SK-N-MC (cell line): ENCODE data around the gene DENND5B.

ENCODE experiments used
- EZH2 ChIP-seq: fragments of 200-600 bp; sonication (generic); IDR thresholded peaks from one replicate; pipeline ENCODE4 v1.6.1; 2017; ENCODE audit warnings: antibody characterized with exemption
- POLR2AphosphoS5 ChIP-seq: IDR thresholded peaks from 2 replicates; pipeline ENCODE4 v1.6.1; 2012; ENCODE audit warnings: mild to moderate bottlenecking, low read depth, low read length, borderline replicate concordance

DNA sequence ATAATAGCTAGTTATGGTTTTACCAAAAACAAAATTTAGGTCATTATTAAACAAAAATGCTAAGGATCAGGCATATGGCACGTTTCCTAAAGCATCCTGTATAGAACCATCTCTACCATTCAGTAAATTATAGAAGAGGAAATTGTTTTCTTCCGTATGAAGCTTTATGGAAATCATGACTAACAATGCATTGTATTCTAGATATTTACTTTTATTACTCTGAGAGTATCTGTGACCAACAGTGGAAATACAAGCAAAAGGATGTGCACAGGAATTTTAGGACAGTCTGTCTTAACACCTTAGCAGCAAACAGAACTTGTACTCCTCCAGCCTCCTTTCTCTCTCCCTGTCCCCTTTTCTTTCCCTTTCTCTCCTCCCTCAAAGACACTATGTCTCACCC is 7.1 kb downstream of the DENND5B start:
- TF ChIP-seq POLR2AphosphoS5 (no peak), EZH2 (no peak)
